Neural cell (in vitro differentiated cells): ENCODE measurements around the gene ASB18. TPM values are rescaled to one million over a fixed set of nuclear protein-coding genes. Genes with fewer than 3 reads are reported as not detected.

Experiments used
- H2AFZ ChIP-seq: fragments of 200-600, 300-800 bp; sonication (generic), shearing (Covaris generic); 2 replicates; pipeline ENCODE4 v1.6.0; 2014; ENCODE audit warnings: low read depth, mild to moderate bottlenecking, antibody characterized with exemption, low read length, moderate library complexity
- H3F3A ChIP-seq: fragments of 200-600 bp; shearing (Covaris generic); 2 replicates; pipeline ENCODE4 v1.6.1; 2016; ENCODE audit warnings: mild to moderate bottlenecking, moderate library complexity, mixed read lengths, antibody characterized with exemption, low read length; ENCODE audit not compliant: insufficient read depth, poor library complexity, severe bottlenecking
- H3K27ac ChIP-seq: fragments of 200-600, 300-800 bp; sonication (generic), shearing (Covaris generic); 2 replicates; pipeline ENCODE4 v1.5.1; 2014; ENCODE audit warnings: mild to moderate bottlenecking, low read length, moderate library complexity
- H3K27me3 ChIP-seq: fragments of 300-800, 200-600 bp; sonication (generic), shearing (Covaris generic); 2 replicates; pipeline ENCODE4 v1.6.0; 2014; ENCODE audit warnings: mild to moderate bottlenecking, low read depth, low read length, moderate library complexity; ENCODE audit not compliant: insufficient read depth
- H3K36me3 ChIP-seq: fragments of 300-800, 200-600 bp; sonication (generic), shearing (Covaris generic); 2 replicates; pipeline ENCODE4 v1.5.1; 2014; ENCODE audit warnings: mild to moderate bottlenecking, antibody characterized with exemption, low read length, moderate library complexity; ENCODE audit not compliant: insufficient read depth
- H3K4me2 ChIP-seq: fragments of 300-800, 200-600 bp; sonication (generic), shearing (Covaris generic); 2 replicates; pipeline ENCODE4 v1.6.0; 2014; ENCODE audit warnings: mild to moderate bottlenecking, low read length
- H3K4me3 ChIP-seq: fragments of 300-800, 200-600 bp; sonication (generic), shearing (Covaris generic); 2 replicates; pipeline ENCODE4 v1.5.1; 2014; ENCODE audit warnings: mild to moderate bottlenecking, low read length, moderate library complexity
- H3K79me2 ChIP-seq: fragments of 200-600 bp; shearing (Covaris generic); replicated peaks from 2 replicates; pipeline ENCODE4 v1.6.0; 2014; ENCODE audit warnings: mild to moderate bottlenecking, low read length, moderate library complexity; ENCODE audit not compliant: insufficient read depth
- H3K9ac ChIP-seq: fragments of 300-800, 200-600 bp; sonication (generic), shearing (Covaris generic); 2 replicates; pipeline ENCODE4 v1.6.1; 2016; ENCODE audit warnings: mild to moderate bottlenecking, low read length, mixed read lengths
- H3K9me2 ChIP-seq: fragments of 200-600 bp; shearing (Covaris generic); 2 replicates; pipeline ENCODE4 v1.6.1; 2016; ENCODE audit warnings: mild to moderate bottlenecking, low read length, mixed read lengths; ENCODE audit not compliant: insufficient read depth
- H3K9me3 ChIP-seq: fragments of 200-600, 300-800 bp; sonication (generic), shearing (Covaris generic); 2 replicates; pipeline ENCODE4 v1.6.1; 2016; ENCODE audit warnings: mild to moderate bottlenecking, mixed run types, low read length, moderate library complexity, mixed read lengths
- H4K20me1 ChIP-seq: fragments of 200-600 bp; shearing (Covaris generic); 2 replicates; pipeline ENCODE4 v1.6.1; 2016; ENCODE audit warnings: mild to moderate bottlenecking, mixed run types; ENCODE audit not compliant: insufficient read depth
- CTCF ChIP-seq: fragments of 450-650 bp; IDR thresholded peaks from 2 replicates; pipeline ENCODE4 v1.5.1; 2014; ENCODE audit warnings: antibody characterized with exemption, mild to moderate bottlenecking, moderate library complexity; ENCODE audit not compliant: poor library complexity, severe bottlenecking
- EP300 ChIP-seq: fragments of 450-650 bp; conservative IDR thresholded peaks from 2 replicates; pipeline ENCODE4 v1.6.1; 2014; ENCODE audit warnings: antibody characterized with exemption, mild to moderate bottlenecking, moderate library complexity; ENCODE audit not compliant: poor library complexity, severe bottlenecking
- EZH2 ChIP-seq: fragments of 200-600, 300-800 bp; shearing (Covaris generic), sonication (generic); IDR thresholded peaks from 2 replicates; pipeline ENCODE4 v1.6.1; 2014; ENCODE audit warnings: antibody characterized with exemption, low read length, borderline replicate concordance, mild to moderate bottlenecking; ENCODE audit not compliant: insufficient read depth, poor library complexity, severe bottlenecking
- MXI1 ChIP-seq: fragments of 450-650 bp; conservative IDR thresholded peaks from 2 replicates; pipeline ENCODE4 v1.6.1; 2014; ENCODE audit warnings: antibody characterized with exemption, mild to moderate bottlenecking; ENCODE audit not compliant: poor library complexity, severe bottlenecking
- POLR2AphosphoS5 ChIP-seq: IDR thresholded peaks from 2 replicates; pipeline ENCODE4 v1.6.1; 2012
- RAD21 ChIP-seq: fragments of 450-650 bp; conservative IDR thresholded peaks from 2 replicates; pipeline ENCODE4 v1.6.1; 2014; ENCODE audit warnings: antibody characterized with exemption, mild to moderate bottlenecking, moderate library complexity
- SMC3 ChIP-seq: fragments of 450-650 bp; conservative IDR thresholded peaks from 2 replicates; pipeline ENCODE4 v1.6.1; 2014; ENCODE audit warnings: antibody characterized with exemption, mild to moderate bottlenecking, moderate library complexity; ENCODE audit not compliant: poor library complexity
- TAF1 ChIP-seq: IDR thresholded peaks from 2 replicates; pipeline ENCODE4 v1.6.1; 2012; ENCODE audit warnings: low read depth
- polyA plus RNA-seq: library from polyadenylated mRNA; depleted of rRNA; stranded (reverse); fragments of >200 nt; gene quantifications from 2 replicates; pipeline ENCODE4 v1.2.3, GENCODE V29; 2014
- TF ChIP-seq, protein P1 (sequence below): IDR thresholded peaks from 2 replicates; pipeline ENCODE4 v1.6.1; 2012; ENCODE audit warnings: borderline replicate concordance

The ASB18 gene
- polyA plus RNA-seq, 1 donor from 2014 or later: not detected

GRCh38 chr2:236180831-236181453, 83.3 kb downstream of the ASB18 start:
- no peaks in the 10 kb centered on the region for H3F3A ChIP-seq
- no peak overlapping the region for H3K4me3 ChIP-seq
- no peaks in the 10 kb centered on the region for H3K36me3 ChIP-seq
- TF ChIP-seq TAF1: no peak
- peak; percentile 72 for TF ChIP-seq CTCF
- peak; percentile 74 for TF ChIP-seq RAD21
- TF ChIP-seq, protein P1, sequence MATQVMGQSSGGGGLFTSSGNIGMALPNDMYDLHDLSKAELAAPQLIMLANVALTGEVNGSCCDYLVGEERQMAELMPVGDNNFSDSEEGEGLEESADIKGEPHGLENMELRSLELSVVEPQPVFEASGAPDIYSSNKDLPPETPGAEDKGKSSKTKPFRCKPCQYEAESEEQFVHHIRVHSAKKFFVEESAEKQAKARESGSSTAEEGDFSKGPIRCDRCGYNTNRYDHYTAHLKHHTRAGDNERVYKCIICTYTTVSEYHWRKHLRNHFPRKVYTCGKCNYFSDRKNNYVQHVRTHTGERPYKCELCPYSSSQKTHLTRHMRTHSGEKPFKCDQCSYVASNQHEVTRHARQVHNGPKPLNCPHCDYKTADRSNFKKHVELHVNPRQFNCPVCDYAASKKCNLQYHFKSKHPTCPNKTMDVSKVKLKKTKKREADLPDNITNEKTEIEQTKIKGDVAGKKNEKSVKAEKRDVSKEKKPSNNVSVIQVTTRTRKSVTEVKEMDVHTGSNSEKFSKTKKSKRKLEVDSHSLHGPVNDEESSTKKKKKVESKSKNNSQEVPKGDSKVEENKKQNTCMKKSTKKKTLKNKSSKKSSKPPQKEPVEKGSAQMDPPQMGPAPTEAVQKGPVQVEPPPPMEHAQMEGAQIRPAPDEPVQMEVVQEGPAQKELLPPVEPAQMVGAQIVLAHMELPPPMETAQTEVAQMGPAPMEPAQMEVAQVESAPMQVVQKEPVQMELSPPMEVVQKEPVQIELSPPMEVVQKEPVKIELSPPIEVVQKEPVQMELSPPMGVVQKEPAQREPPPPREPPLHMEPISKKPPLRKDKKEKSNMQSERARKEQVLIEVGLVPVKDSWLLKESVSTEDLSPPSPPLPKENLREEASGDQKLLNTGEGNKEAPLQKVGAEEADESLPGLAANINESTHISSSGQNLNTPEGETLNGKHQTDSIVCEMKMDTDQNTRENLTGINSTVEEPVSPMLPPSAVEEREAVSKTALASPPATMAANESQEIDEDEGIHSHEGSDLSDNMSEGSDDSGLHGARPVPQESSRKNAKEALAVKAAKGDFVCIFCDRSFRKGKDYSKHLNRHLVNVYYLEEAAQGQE: no peak
- no peak for TF ChIP-seq POLR2AphosphoS5
- TF ChIP-seq EP300: no peak
- peak; percentile 80 for TF ChIP-seq SMC3
- TF ChIP-seq MXI1: no peak
- TF ChIP-seq EZH2: no peak
- H3K9me2 ChIP-seq: no peaks in the 10 kb centered on the region
- peaks cover 70% of the 10 kb centered on the region for H3K27me3 ChIP-seq
- no peak overlapping the region for H3K9ac ChIP-seq
- H3K9me3 ChIP-seq: peaks cover 8% of the 10 kb centered on the region
- no peaks in the 10 kb centered on the region for H3K79me2 ChIP-seq
- no peak overlapping the region for H3K4me2 ChIP-seq
- H2AFZ ChIP-seq: no peak overlapping the region
- no peak overlapping the region for H3K27ac ChIP-seq
- H4K20me1 ChIP-seq: no peaks in the 10 kb centered on the region

GRCh38 chr2:236180076-236180816, 84.0 kb downstream of the ASB18 start:
- Histone ChIP-seq H3K27ac (no peak overlapping the region), H3F3A (no peaks in the 10 kb centered on the region), H2AFZ (no peak overlapping the region), H3K9me3 (peaks cover 7% of the 10 kb centered on the region), H3K4me2 (no peak overlapping the region), H4K20me1 (no peaks in the 10 kb centered on the region), H3K9me2 (no peaks in the 10 kb centered on the region), H3K27me3 (peaks cover 77% of the 10 kb centered on the region), H3K9ac (no peak overlapping the region), H3K36me3 (no peaks in the 10 kb centered on the region), H3K79me2 (no peaks in the 10 kb centered on the region), H3K4me3 (no peak overlapping the region)
- TF ChIP-seq SMC3: no peak
- TF ChIP-seq CTCF: no peak
- TF ChIP-seq MXI1: no peak
- no peak for TF ChIP-seq EZH2
- no peak for TF ChIP-seq TAF1
- TF ChIP-seq, protein P1: no peak
